ENCODE data around the gene ZNF764. TPM values are rescaled to one million over a fixed set of nuclear protein-coding genes. Genes with fewer than 3 reads are reported as not detected.

The ZNF764 gene
- total RNA-seq, 1 donor = 5.3 TPM

- no peak for DNase-seq (ENCODE audit: low read depth)
- H3K4me3 ChIP-seq (ENCODE audit: low read depth, low read length) = no peak overlapping the region
- no peak for TF ChIP-seq CTCF (IDR thresholded peaks at IDR 0.05; ENCODE audit: insufficient read depth, low read length)
These were observed 27.8 kb downstream of the ZNF764 start for GRCh38 chr16:30530163-30531037.

GRCh38 chr16:30528799-30529457 lies 29.2 kb downstream of the ZNF764 start:
- H3K4me3 ChIP-seq (ENCODE audit: low read depth, low read length) = no peak overlapping the region
- TF ChIP-seq CTCF (IDR thresholded peaks at IDR 0.05; ENCODE audit: insufficient read depth, low read length) = no peak
- no peak for DNase-seq (ENCODE audit: low read depth)

- DNase-seq (ENCODE audit: low read depth) = no peak
- peak overlapping the region; percentile 53 for H3K4me3 ChIP-seq (ENCODE audit: low read depth, low read length)
These were observed 30.5 kb downstream of the ZNF764 start for GRCh38 chr16:30527635-30528178.

GRCh38 chr16:30526823-30527634 lies 31.1 kb downstream of the ZNF764 start:
- TF ChIP-seq CTCF (IDR thresholded peaks at IDR 0.05; ENCODE audit: insufficient read depth, low read length) = peak; percentile 34
- peak overlapping the region; percentile 84 for H3K4me3 ChIP-seq (ENCODE audit: low read depth, low read length)
- peak; percentile 96 for DNase-seq (ENCODE audit: low read depth)

More at GRCh38 chr16:30527635-30528178, 30.5 kb downstream of the ZNF764 start:
- no peak for TF ChIP-seq CTCF (IDR thresholded peaks at IDR 0.05; ENCODE audit: insufficient read depth, low read length)

GRCh38 chr16:30526137-30526822 lies 31.9 kb downstream of the ZNF764 start, which contains the start of gene ZNF768:
Gene ZNF768, minus strand, starts transcription at chr16:30526566. Its CDS starts 153 bp downstream, at chr16:30526413.
- TF ChIP-seq CTCF (IDR thresholded peaks at IDR 0.05; ENCODE audit: insufficient read depth, low read length) = no peak
- peak; percentile 9 for DNase-seq (ENCODE audit: low read depth)
- H3K4me3 ChIP-seq (ENCODE audit: low read depth, low read length) = peak within 1 kb of the TSS; percentile 84

DNA sequence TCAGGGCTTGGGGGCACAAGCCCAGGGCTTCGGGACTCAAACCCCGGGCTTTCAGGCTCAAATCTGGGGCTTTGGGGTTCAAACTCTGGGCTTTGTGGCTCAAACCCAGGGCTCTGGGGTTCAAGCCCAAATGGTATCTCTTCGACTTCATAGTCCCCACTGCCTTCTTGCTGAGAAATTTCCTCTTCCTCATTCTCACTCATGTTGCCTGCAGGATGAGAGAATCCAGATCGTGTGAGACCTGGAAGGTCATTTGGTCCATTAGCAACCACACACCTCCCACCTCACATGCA lies 32.4 kb downstream of the ZNF764 start:
- peak overlapping the region; percentile 84 for H3K4me3 ChIP-seq (ENCODE audit: low read depth, low read length)
- DNase-seq (ENCODE audit: low read depth) = no peak
- no peak for TF ChIP-seq CTCF (IDR thresholded peaks at IDR 0.05; ENCODE audit: insufficient read depth, low read length)
